Measurements from ENCODE around the gene GOLGA6D.
"Not testable (repeated sequence)": the region's sequence is repeated elsewhere in the genome, so short reads cannot be mapped to it uniquely, and the experiment has no call there.

GOLGA6D gene

DNA sequence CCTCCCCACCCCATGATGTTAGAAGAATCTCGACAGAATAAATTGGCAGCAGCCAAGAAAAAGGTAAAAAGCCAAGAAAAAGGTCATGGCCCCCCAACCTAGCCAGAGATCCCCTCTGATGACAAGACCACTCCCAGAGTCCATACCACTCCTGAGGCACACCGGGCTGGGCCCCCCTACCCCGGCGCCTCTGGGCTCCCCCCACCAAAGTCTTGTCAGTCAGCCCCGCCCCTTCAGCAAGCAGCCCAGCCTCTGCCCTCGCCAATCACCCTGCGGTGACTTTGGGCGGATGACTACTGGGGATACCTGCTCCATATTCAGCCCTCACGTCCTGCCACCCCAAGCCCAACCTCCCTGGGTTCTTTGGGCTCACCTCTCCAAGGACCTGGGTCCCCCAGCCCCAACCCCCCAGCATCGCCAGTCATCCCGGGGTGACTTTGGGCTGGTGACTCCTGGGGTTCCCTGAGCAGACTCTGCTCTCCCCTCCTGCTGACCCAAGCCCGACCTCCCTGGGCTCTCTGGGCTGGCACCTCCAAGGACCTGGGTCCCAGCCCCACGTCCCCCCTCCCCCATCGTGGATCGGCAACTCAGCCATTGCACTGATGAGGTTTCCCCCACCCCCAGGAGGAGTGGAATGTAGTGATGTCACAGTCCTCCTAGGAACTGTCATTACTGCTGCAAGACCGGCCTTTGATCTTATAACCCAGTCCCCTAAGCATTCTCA is 23.9 kb upstream of the GOLGA6D start:
- not testable (repeated sequence) for H3K9me3 Mint-ChIP-seq, H3K36me3 Mint-ChIP-seq, H3K4me1 Mint-ChIP-seq, H3K27ac Mint-ChIP-seq, H3K27me3 Mint-ChIP-seq, H3K4me3 Mint-ChIP-seq, ATAC-seq

DNA sequence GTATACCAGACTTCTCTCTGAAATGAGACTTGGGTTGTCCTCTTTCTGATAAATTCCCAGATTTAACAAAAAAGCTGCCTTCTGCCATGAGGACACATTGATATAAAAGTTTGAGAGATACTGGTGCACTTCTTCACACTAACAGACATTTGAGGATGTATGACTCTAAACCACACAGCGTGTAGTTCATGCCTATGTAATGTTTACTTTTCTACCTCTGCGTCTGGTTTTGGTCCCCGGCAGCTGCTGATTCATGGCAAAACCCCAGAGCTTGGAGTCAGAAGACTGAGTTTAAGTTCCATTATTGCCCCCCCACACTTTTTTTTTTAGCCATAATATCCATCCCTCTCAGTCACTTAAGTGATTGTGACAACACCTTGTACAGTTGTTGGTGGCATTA is 22.8 kb upstream of the GOLGA6D start:
- H3K4me1 Mint-ChIP-seq, H3K27me3 Mint-ChIP-seq, H3K36me3 Mint-ChIP-seq, H3K27ac Mint-ChIP-seq, H3K4me3 Mint-ChIP-seq, H3K9me3 Mint-ChIP-seq, ATAC-seq: not testable (repeated sequence)

DNA sequence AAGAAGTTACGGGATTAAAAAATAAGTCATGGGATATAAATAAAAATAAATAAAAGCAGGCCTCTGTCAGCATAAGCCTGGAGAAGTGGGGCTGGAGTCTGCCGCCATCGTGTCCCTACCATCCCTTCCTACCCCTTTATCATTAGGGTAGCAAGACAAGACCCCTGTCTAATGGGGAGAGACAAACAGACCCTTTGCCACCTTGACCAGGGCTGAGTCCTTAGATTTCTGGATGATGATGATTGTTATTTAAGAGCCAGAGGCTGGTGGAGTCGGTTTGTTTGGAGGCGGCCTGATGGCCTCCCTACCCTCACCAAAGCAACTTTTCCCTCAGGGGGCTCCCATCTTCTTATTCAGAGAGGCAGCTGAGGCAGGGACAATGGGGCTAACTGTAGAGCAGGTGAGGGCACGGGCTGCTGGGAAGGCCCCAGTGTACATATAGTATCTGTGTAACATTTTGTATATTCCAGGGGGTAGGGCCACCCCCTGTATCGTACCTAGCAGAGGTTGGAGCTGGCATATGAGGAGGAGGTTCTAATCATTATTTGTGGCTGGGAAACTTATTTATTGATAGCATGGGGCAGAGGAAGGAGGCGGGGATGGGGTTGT is 8.8 kb upstream of the GOLGA6D start:
- not testable (repeated sequence) for H3K36me3 Mint-ChIP-seq, H3K9me3 Mint-ChIP-seq, ATAC-seq, H3K27ac Mint-ChIP-seq, H3K4me3 Mint-ChIP-seq, H3K4me1 Mint-ChIP-seq
- peaks cover 15% of the 10 kb centered on the region for H3K27me3 Mint-ChIP-seq

DNA sequence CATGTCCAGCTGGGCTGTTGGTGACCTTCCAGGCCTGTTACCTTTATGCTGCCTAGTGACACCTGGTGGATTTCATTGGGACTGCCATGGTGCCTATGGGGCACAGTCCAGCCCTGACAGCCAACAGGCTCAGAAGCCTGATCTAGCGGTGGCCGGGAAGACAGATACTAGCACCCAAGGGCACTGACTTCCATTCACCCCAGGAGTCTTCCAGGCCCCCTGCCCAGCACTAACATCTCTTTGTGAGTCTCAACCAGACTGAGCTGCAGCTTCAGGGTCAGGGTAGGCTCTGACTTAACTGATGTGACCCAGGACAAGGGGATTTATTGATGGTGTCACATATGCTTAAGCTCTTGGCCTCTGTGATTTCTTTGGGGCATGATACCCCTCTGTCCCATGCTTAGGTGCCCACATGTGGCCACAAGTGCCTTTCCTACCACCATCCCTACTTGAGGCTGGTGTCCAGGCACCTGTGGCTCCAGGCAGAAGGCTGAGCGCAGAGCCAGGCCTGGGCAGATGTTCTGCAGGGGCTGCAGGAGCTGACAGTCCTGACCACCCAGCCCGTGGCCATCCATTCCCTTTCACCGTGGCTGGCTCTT is 8.0 kb upstream of the GOLGA6D start:
- not testable (repeated sequence) for H3K4me1 Mint-ChIP-seq, H3K36me3 Mint-ChIP-seq, H3K4me3 Mint-ChIP-seq, H3K9me3 Mint-ChIP-seq, H3K27ac Mint-ChIP-seq
- ATAC-seq, result peak; percentile 93
- peaks cover 15% of the 10 kb centered on the region for H3K27me3 Mint-ChIP-seq

DNA sequence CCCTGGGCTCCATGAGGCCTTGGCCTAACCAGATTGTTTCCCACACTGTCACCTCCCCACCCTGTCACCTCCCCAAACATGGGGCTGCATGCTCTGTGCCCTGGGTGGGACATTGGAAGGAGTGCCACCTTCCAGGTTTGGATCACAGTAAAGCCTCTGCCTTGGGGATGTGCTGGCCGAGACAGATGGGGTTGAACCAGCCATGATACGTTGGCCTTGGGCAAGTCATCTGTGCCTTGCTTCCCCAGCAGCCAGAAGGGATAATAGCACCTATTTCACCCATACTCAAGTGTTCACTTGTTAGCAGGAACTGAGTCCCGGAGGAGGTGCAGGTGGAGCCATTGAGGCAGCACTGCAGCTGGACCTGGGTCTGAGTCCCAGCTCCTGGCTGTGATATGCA is 7.0 kb upstream of the GOLGA6D start:
- H3K27me3 Mint-ChIP-seq, result peaks cover 15% of the 10 kb centered on the region
- not testable (repeated sequence) for ATAC-seq, H3K4me3 Mint-ChIP-seq, H3K4me1 Mint-ChIP-seq, H3K9me3 Mint-ChIP-seq, H3K36me3 Mint-ChIP-seq, H3K27ac Mint-ChIP-seq

DNA sequence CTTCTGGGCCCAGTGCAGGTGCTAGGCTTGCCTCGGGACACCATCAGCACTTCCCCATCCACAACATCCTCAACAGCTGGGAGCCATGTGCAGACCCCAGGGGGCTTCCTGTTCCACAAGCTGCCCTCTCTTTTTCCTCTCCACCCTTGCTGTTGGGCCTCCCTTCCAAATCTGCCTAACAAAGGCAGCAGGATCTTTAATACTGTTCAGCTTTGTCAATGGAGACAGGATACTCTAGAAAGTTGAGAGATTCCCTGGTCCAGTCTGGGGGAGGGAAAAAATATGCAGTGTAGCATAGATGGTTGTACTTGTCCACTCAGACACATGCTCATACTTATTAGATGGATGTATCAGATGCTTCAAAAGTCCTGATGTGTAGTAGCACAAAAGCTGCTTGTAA is 4.1 kb upstream of the GOLGA6D start:
- H3K36me3 Mint-ChIP-seq, H3K4me3 Mint-ChIP-seq, H3K9me3 Mint-ChIP-seq: not testable (repeated sequence)

DNA sequence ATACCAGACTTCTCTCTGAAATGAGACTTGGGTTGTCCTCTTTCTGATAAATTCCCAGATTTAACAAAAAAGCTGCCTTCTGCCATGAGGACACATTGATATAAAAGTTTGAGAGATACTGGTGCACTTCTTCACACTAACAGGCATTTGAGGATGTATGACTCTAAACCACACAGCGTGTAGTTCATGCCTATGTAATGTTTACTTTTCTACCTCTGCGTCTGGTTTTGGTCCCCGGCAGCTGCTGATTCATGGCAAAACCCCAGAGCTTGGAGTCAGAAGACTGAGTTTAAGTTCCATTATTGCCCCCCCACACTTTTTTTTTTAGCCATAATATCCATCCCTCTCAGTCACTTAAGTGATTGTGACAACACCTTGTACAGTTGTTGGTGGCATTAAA is 1.5 kb downstream of the GOLGA6D start:
- H3K9me3 Mint-ChIP-seq, H3K36me3 Mint-ChIP-seq, H3K27ac Mint-ChIP-seq, H3K27me3 Mint-ChIP-seq, H3K4me1 Mint-ChIP-seq, ATAC-seq, H3K4me3 Mint-ChIP-seq: not testable (repeated sequence)

More for the DNA sequence above, 4.1 kb upstream of the GOLGA6D start:
- H3K27me3 Mint-ChIP-seq, result peaks cover 15% of the 10 kb centered on the region
- H3K27ac Mint-ChIP-seq, H3K4me1 Mint-ChIP-seq, ATAC-seq: not testable (repeated sequence)

DNA sequence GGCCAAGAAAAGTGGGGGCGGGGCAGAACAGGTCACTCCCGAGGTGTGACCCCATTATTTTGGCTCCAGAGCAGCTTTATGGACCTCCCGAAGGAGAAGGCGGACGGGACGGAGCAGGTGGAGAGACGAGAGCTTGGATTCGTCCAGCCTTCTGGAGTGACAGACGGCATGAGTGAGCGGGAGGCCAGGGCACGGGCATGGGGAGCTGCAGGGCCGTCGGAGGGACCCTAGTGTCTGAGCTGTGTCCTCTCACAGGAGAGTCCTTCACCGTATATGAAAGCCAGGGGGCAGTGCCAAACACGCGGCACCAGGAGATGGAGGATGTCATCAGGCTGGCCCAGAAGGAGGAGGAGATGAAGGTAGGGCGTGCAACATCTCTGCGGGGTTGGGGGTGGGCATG is 11.0 kb downstream of the GOLGA6D start:
- not testable (repeated sequence) for H3K4me3 Mint-ChIP-seq

DNA sequence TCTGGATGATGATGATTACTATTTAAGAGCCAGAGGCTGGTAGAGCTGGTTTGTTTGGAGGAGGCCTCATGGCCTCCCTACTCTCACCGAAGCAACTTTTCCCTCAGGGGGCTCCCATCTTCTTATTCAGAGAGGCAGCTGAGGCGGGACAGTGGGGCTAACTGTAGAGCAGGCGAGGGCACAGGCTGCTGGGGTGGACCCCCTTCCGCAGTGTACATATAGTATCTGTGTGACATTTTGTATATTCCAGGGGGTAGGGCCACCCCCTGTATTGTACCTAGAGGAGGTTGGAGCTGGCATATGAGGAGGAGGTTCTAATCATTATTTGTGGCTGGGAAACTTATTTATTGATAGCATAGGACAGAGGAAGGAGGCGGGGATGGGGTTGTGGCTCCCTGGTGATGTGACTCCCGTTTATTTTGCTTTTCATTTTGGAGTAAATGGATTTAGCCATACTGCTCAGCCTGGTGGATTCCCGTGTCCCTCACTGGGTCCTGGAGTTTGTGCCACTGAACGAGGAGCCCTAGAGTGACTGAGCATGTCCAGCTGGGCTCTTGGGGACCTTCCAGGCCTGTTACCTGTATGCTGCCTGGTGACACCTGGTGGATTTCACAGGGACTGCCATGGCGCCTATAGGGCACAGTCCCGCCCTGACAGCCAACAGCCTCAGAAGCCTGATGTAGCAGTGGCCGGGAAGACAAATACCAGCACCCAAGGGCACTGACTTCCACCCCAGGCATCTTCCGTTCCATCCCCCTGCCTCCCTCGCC is 16.1 kb downstream of the GOLGA6D start:
- peaks cover 20% of the 10 kb centered on the region for H3K27me3 Mint-ChIP-seq
- not testable (repeated sequence) for H3K27ac Mint-ChIP-seq, H3K4me3 Mint-ChIP-seq, H3K36me3 Mint-ChIP-seq, H3K4me1 Mint-ChIP-seq, H3K9me3 Mint-ChIP-seq
- ATAC-seq, result peak; percentile 91

More for the DNA sequence above, 11.0 kb downstream of the GOLGA6D start:
- not testable (repeated sequence) for H3K9me3 Mint-ChIP-seq, H3K36me3 Mint-ChIP-seq, ATAC-seq, H3K27ac Mint-ChIP-seq, H3K4me1 Mint-ChIP-seq, H3K27me3 Mint-ChIP-seq

DNA sequence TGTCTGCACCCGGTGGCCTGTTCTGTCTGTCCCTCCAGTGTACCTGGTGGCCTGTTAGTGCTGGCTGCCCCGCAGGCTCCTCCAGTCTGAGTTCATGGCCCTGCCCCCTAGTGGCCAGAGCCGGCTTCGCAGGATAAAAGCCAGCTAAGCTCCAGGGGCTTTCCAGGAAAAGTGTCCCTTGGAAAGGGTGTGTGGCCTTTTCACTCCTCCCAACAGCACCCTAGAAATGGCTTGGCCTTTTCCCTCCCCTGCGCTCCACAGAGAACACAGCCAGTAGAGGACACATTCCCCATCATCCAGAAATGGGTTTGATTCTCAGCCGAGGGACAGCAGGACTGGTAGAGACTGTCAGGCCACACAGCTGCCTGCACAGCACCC is 16.7 kb downstream of the GOLGA6D start:
- H3K36me3 Mint-ChIP-seq, H3K9me3 Mint-ChIP-seq, H3K27ac Mint-ChIP-seq, H3K4me1 Mint-ChIP-seq, H3K4me3 Mint-ChIP-seq: not testable (repeated sequence)
- H3K27me3 Mint-ChIP-seq, result peaks cover 26% of the 10 kb centered on the region
- ATAC-seq, result peak; percentile 87

DNA sequence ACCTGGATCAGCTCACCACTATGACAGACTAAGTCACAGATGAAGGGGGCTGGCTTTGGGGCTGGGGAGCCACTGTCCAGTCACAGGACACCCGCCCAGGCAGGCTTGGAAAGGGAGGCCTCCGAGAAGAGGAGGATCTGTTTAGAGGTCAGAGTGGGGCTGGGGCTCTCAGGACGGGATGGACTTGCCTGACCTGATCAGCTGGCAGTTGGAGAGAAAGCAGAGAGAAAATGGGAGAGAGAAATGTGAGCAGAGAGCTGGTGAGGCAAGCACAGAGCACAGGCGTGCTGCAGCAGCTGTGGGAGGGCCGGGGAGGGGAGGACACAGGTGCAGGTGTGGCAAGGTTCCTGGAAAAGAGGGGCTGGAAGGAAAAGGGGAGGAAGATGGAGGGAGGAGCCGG is 17.4 kb downstream of the GOLGA6D start:
- peaks cover 33% of the 10 kb centered on the region for H3K27me3 Mint-ChIP-seq
- not testable (repeated sequence) for H3K36me3 Mint-ChIP-seq, H3K4me1 Mint-ChIP-seq, H3K4me3 Mint-ChIP-seq, ATAC-seq, H3K9me3 Mint-ChIP-seq, H3K27ac Mint-ChIP-seq

DNA sequence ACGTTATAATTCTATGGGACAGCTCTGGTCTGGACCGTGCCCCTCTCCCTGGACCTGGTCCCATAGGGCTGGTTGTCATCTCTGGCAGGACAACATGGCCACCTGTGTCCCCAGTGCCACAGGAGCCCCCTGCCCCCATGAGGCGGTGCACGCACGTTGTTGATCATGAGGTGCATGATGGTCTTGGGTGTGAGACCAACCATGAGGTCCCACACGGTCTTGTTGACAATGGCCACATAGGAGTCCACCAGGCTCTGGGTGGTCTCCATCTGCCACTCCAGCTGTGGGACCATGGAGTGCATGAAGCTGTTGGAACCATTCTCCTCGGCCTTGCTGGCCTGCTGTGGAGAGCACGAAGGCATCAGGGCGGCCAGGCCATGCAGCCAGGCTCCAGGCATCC is 19.7 kb downstream of the GOLGA6D start:
- H3K27me3 Mint-ChIP-seq, result peaks cover 56% of the 10 kb centered on the region
- ATAC-seq, result no peak
- no peak overlapping the region for H3K27ac Mint-ChIP-seq
- H3K9me3 Mint-ChIP-seq, result no peaks in the 10 kb centered on the region
- no peaks in the 10 kb centered on the region for H3K4me1 Mint-ChIP-seq
- H3K36me3 Mint-ChIP-seq, result no peaks in the 10 kb centered on the region
- no peak overlapping the region for H3K4me3 Mint-ChIP-seq

DNA sequence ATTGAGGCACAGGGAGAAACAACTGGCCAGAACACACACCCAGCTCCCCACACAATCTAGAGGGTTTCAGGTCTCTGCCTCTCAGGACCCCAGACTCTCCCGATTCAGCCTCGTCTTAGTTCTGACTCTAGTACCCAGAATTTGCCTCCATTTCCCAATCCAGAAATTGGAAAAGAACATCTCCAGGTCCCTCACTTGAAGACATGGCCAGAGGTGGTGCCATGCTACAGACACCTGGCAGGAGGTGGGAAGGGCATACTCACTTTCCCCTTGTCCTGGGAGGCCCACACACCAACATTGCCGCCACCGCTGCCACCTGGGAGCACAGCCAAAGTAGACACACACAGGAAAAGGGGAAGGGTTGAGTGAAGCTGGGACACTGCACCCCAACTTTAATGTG is 20.1 kb downstream of the GOLGA6D start:
- peaks cover 61% of the 10 kb centered on the region for H3K27me3 Mint-ChIP-seq
- H3K27ac Mint-ChIP-seq, H3K4me1 Mint-ChIP-seq, H3K4me3 Mint-ChIP-seq, ATAC-seq, H3K36me3 Mint-ChIP-seq, H3K9me3 Mint-ChIP-seq: not testable (repeated sequence)

DNA sequence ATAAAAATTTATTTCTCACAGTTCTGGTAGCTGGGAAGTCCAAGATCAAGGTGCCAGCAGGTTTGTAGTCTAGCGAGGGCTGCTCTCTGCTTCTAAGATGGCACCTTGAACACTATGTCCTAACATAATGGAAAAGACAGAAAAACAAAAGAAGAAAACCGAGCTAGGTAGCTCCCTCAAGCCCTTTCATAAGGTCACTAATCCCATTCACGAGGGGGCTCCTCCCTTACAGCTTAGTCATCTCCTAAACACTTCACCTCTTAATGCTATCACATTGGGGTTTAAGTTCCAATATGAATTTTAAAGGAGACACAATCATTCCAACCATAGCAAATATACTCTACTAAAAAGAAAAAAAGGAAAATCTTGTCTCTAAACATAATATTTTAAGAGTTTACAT is 23.6 kb downstream of the GOLGA6D start:
- H3K4me1 Mint-ChIP-seq, result no peaks in the 10 kb centered on the region
- no peak overlapping the region for H3K4me3 Mint-ChIP-seq
- no peak for ATAC-seq
- H3K36me3 Mint-ChIP-seq, result no peaks in the 10 kb centered on the region
- no peak overlapping the region for H3K27ac Mint-ChIP-seq
- no peaks in the 10 kb centered on the region for H3K9me3 Mint-ChIP-seq
- peaks cover 73% of the 10 kb centered on the region for H3K27me3 Mint-ChIP-seq

DNA sequence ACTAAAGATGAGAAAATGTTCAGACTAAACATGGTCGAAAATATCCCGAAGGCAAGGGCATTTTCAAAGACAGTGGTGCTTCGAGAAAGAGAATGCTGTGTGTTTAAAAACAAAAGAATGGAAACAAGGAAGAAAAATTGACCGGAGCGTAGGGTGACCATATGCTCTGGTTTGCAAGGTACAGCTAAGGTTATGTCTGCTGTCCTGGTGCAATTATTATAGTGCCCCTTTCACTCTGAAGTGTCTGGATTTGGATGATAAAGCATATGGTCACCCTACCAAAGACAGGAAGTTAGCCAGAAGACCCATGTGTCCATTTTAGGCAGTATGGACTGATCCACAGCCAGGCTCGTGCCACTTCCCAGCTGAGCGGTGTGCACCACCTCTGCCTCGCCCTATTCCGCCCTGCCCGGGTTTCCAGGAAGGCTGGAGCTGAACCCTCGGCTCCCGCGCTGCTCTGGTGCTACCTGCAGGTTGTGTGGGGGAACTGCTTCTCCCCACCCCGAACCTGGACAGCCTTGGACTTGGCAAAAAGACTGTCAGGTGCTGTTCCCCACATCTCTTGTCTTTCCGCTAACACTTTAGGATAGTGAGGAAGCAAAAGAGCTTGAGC is 25.2 kb downstream of the GOLGA6D start:
- Mint-ChIP-seq H3K9me3 (no peaks in the 10 kb centered on the region), H3K4me3 (no peak overlapping the region), H3K27ac (no peak overlapping the region), H3K27me3 (peaks cover 81% of the 10 kb centered on the region), H3K4me1 (no peaks in the 10 kb centered on the region), H3K36me3 (no peaks in the 10 kb centered on the region)
- ATAC-seq, result no peak

Measured in stimulated activated memory B cell treated with anti-CD40 and anti-IgM and Interleukin-4, amounts not matched to agents 10 μg/mL and 1 μg/mL and 100 μg/mL, for 72 hours (primary cell).